Stomach (tissue), 9 donors: ENCODE results near the gene RAD50. TPM values are rescaled to one million over a fixed set of nuclear protein-coding genes. Genes with fewer than 3 reads are reported as not detected.

Experiments
- DNase-seq, 2 donors: peaks; one replicate each; pipeline versions ENCODE4 v3.0.0 to v3.0.0-alpha.2; 2013 to 2019
- H3K27ac ChIP-seq, 5 donors: fragments of 200-600 bp in 4 of 5; sonication (generic) in 4 of 5; one replicate each; pipeline ENCODE4 v1.5.1; 2013 to 2019; ENCODE audit warnings: mild to moderate bottlenecking in 1 of 5, moderate library complexity in 1 of 5
- H3K27me3 ChIP-seq, 3 donors: fragments of 200-600 bp; sonication (generic); one replicate each; pipeline ENCODE4 v1.5.1; 2017 to 2019; ENCODE audit warnings: mixed run types in 1 of 3
- H3K36me3 ChIP-seq, 4 donors: fragments of 200-600 bp; sonication (generic); 1 replicate in 3 of 4; 2 replicates in 1 of 4; pipeline ENCODE4 v1.5.1; 2016 to 2019
- H3K4me1 ChIP-seq, 4 donors: fragments of 200-600 bp; sonication (generic); one replicate each; pipeline ENCODE4 v1.5.1; 2016 to 2019
- H3K4me3 ChIP-seq, 4 donors: fragments of 200-600 bp; sonication (generic) in 3 of 4; one replicate each; pipeline ENCODE4 v1.5.1; 2016 to 2019; ENCODE audit warnings: mild to moderate bottlenecking in 1 of 4
- H3K9me3 ChIP-seq, 4 donors: fragments of 200-600 bp; sonication (generic); one replicate each; pipeline ENCODE4 v1.5.1; 2016 to 2019
- CTCF ChIP-seq, 7 experiments: fragments of 450-650 bp in 4 of 7; fragments of 200-600 bp in 3 of 7; sonication (generic) in 3 of 7; IDR thresholded peaks; one replicate each; pipeline ENCODE4 v1.5.1; 2016 to 2019; ENCODE audit warnings: antibody characterized with exemption in 7 of 7, control low read depth in 2 of 7, mild to moderate bottlenecking in 1 of 7
- EP300 ChIP-seq: sonication (generic); formaldehyde crosslinking; IDR thresholded peaks from one replicate; pipeline ENCODE4 v1.6.1; 2017; ENCODE audit warnings: antibody characterized with exemption
- POLR2A ChIP-seq, 4 donors: fragments of 450-650 bp; IDR thresholded peaks; one replicate each; pipeline ENCODE4 v1.6.1; 2016; ENCODE audit warnings: antibody characterized with exemption in 4 of 4, control low read depth in 2 of 4, mild to moderate bottlenecking in 1 of 4, moderate library complexity in 1 of 4
- POLR2AphosphoS5 ChIP-seq, 3 donors: sonication (generic); formaldehyde crosslinking; IDR thresholded peaks; one replicate each; pipeline ENCODE4 v1.6.1; 2016; ENCODE audit warnings: antibody characterized with exemption in 3 of 3
- WGBS, 5 donors: extraction: QIAGEN DNeasy Blood & Tissue Kit in 3 of 5; methylation state at CpG; one replicate each; pipeline versions ENCODE4 v1.1.5 to v1.1.7; 2013 to 2018; 5-methylcytosine and 5-hydroxymethylcytosine counted together
- intact Hi-C: fragments of 100-400 bp; cut with DNase I; formaldehyde crosslinking; loops from one replicate; pipeline ENCODE4 v1.15.1; 2023; ENCODE audit warnings: low total_unique reads
- polyA plus RNA-seq, 3 donors: library from polyadenylated mRNA; stranded (reverse); fragments of 200-250 nt; gene quantifications; one replicate each; pipeline ENCODE4 v1.2.3, GENCODE V29; 2013
- total RNA-seq, 5 donors: library from RNA; depleted of rRNA; stranded (reverse); fragments of >200 nt; gene quantifications; one replicate each; pipeline versions ENCODE4 v1.1.0 to v1.2.3, GENCODE V29; 2014 to 2016
- donor health status: healthy with polysubstance abuse.
- donor health status: Bipolar disorder and iron deficiency.
- donor health status: healthy.

Gene RAD50
- total and polyA plus RNA-seq, 8 donors = 5.2 to 93.2 (median 31.8) TPM

GRCh38 chr5:132686193-132686592 lies 129.4 kb downstream of the RAD50 start:
- TF ChIP-seq CTCF (IDR thresholded peaks at IDR 0.05) = no peak
- TF ChIP-seq EP300 = no peak
- TF ChIP-seq POLR2A (IDR thresholded peaks at IDR 0.05) = no peak
- TF ChIP-seq POLR2AphosphoS5 (IDR thresholded peaks at IDR 0.05) = no peak
- Histone ChIP-seq H3K4me3 (no peak overlapping the region), H3K4me1 (no peaks in the 10 kb centered on the region), H3K36me3 (no peaks in the 10 kb centered on the region), H3K27ac (no peak overlapping the region), H3K9me3 (no peaks in the 10 kb centered on the region), H3K27me3 (no peaks in the 10 kb centered on the region)
- no peak for DNase-seq
- 93 to 97% (median 94%) methylated on average over 3 of the region's 3 CpGs for WGBS, 5 donors
- intact Hi-C loops = no loop called here

- H3K27ac ChIP-seq = no peak overlapping the region
- no peaks in the 10 kb centered on the region for H3K4me1 ChIP-seq
- no peak overlapping the region for H3K4me3 ChIP-seq
- intact Hi-C loops = no loop called here
- no peaks in the 10 kb centered on the region for H3K36me3 ChIP-seq
- no peaks in the 10 kb centered on the region for H3K27me3 ChIP-seq
- peak in 1 of 2 donors; percentile 42 for DNase-seq
- H3K9me3 ChIP-seq = no peaks in the 10 kb centered on the region
- no peak for TF ChIP-seq CTCF (IDR thresholded peaks at IDR 0.05)
- no peak for TF ChIP-seq EP300
- TF ChIP-seq POLR2A (IDR thresholded peaks at IDR 0.05) = no peak
- TF ChIP-seq POLR2AphosphoS5 (IDR thresholded peaks at IDR 0.05) = no peak
- WGBS, 5 donors = 81 to 90% (median 89%) methylated on average over 5 of the region's 5 CpGs
Measured at GRCh38 chr5:132687995-132688394, 131.2 kb downstream of the RAD50 start.

- 46 to 62% (median 57%) methylated on average over 7 of the region's 7 CpGs for WGBS, 5 donors
- intact Hi-C loops = no loop called here
- DNase-seq = no peak
- Histone ChIP-seq H3K27ac (no peak overlapping the region), H3K36me3 (peaks cover 0 to 4% (median 0%) of the 10 kb centered on the region in 4 donors), H3K9me3 (no peaks in the 10 kb centered on the region), H3K27me3 (no peaks in the 10 kb centered on the region), H3K4me1 (no peaks in the 10 kb centered on the region), H3K4me3 (no peak overlapping the region)
- no peak for TF ChIP-seq POLR2AphosphoS5 (IDR thresholded peaks at IDR 0.05)
- TF ChIP-seq POLR2A (IDR thresholded peaks at IDR 0.05) = no peak
- TF ChIP-seq CTCF (IDR thresholded peaks at IDR 0.05) = no peak
- TF ChIP-seq EP300 = no peak
Measured at GRCh38 chr5:132688536-132689339, 132.0 kb downstream of the RAD50 start.

- 83 to 88% (median 85%) methylated on average over 7 of the region's 7 CpGs for WGBS, 5 donors
- Histone ChIP-seq H3K4me3 (no peak overlapping the region), H3K4me1 (no peaks in the 10 kb centered on the region), H3K9me3 (no peaks in the 10 kb centered on the region), H3K27ac (no peak overlapping the region), H3K36me3 (peaks cover 0 to 9% (median 0%) of the 10 kb centered on the region in 4 donors), H3K27me3 (no peaks in the 10 kb centered on the region)
- no peak for DNase-seq
- TF ChIP-seq POLR2A (IDR thresholded peaks at IDR 0.05) (no peak), EP300 (no peak), CTCF (IDR thresholded peaks at IDR 0.05) (no peak), POLR2AphosphoS5 (IDR thresholded peaks at IDR 0.05) (no peak)
- intact Hi-C loops = no loop called here
Measured at GRCh38 chr5:132689513-132689912, 132.7 kb downstream of the RAD50 start.
